Measurements from ENCODE around the gene PAN3.

PAN3 gene

GRCh38 chr13:28301839-28302238 is 163.5 kb downstream of the PAN3 start:
- no peak for DNase-seq (ENCODE audit: low read depth)

- no peak for DNase-seq (ENCODE audit: low read depth)
Measured at GRCh38 chr13:28306325-28306724, 168.0 kb downstream of the PAN3 start.

GRCh38 chr13:28313579-28313978 is 175.2 kb downstream of the PAN3 start:
- no peak for DNase-seq (ENCODE audit: low read depth)

- DNase-seq (ENCODE audit: low read depth), result no peak
Measured at GRCh38 chr13:28314879-28315278, 176.5 kb downstream of the PAN3 start.

GRCh38 chr13:28316129-28316528 is 177.8 kb downstream of the PAN3 start:
- DNase-seq (ENCODE audit: low read depth), result no peak

- no peak for DNase-seq (ENCODE audit: low read depth)
Measured at GRCh38 chr13:28316836-28317235, 178.5 kb downstream of the PAN3 start.

- no peak for DNase-seq (ENCODE audit: low read depth)
Measured at GRCh38 chr13:28318496-28318895, 180.2 kb downstream of the PAN3 start.

- DNase-seq (ENCODE audit: low read depth), result no peak
Measured at GRCh38 chr13:28319528-28319927, 181.2 kb downstream of the PAN3 start.

- DNase-seq (ENCODE audit: low read depth), result no peak
Measured at GRCh38 chr13:28320209-28320608, 181.9 kb downstream of the PAN3 start.

- DNase-seq (ENCODE audit: low read depth), result no peak
Measured at GRCh38 chr13:28320884-28321574, 182.7 kb downstream of the PAN3 start.

GRCh38 chr13:28321756-28322155 is 183.4 kb downstream of the PAN3 start:
- no peak for DNase-seq (ENCODE audit: low read depth)

- DNase-seq (ENCODE audit: low read depth), result no peak
Measured at GRCh38 chr13:28322256-28322905, 184.0 kb downstream of the PAN3 start.

GRCh38 chr13:28324181-28324789 is 185.9 kb downstream of the PAN3 start:
- DNase-seq (ENCODE audit: low read depth), result peak; percentile 13

- DNase-seq (ENCODE audit: low read depth), result no peak
Measured at GRCh38 chr13:28325022-28325421, 186.7 kb downstream of the PAN3 start.

- DNase-seq (ENCODE audit: low read depth), result no peak
Measured at GRCh38 chr13:28326056-28326455, 187.7 kb downstream of the PAN3 start.

- DNase-seq (ENCODE audit: low read depth), result no peak
Measured at GRCh38 chr13:28327373-28328270, 189.3 kb downstream of the PAN3 start.

- DNase-seq (ENCODE audit: low read depth), result no peak
Measured at GRCh38 chr13:28328271-28328607, 189.9 kb downstream of the PAN3 start.

- DNase-seq (ENCODE audit: low read depth), result no peak
Measured at GRCh38 chr13:28329395-28330158, 191.2 kb downstream of the PAN3 start.

GRCh38 chr13:28333204-28333881 is 195.0 kb downstream of the PAN3 start:
- DNase-seq (ENCODE audit: low read depth), result no peak

- DNase-seq (ENCODE audit: low read depth), result no peak
Measured at GRCh38 chr13:28336193-28336657, 197.9 kb downstream of the PAN3 start.

Data from stimulated activated CD8-positive, alpha-beta memory T cell treated with anti-CD3 and anti-CD28 coated beads, Interleukin-15, amount 100 ng/mL, for 1 hour (primary cell).